ENCODE measurements around the gene C15orf40.

GRCh38 chr15:82960766-82961165 lies 50.7 kb downstream of the C15orf40 start:
- TF ChIP-seq GATA2 (IDR thresholded peaks at IDR 0.05; ENCODE audit: low read depth, low read length) (no peak), GATA3 (IDR thresholded peaks at IDR 0.05; ENCODE audit: low read depth, low read length) (no peak)
